HG03342 (cell line): ENCODE data around the gene ACOXL.
A peak's percentile ranks its signal among the peaks of the same experiment; 100 is the strongest.

ENCODE experiments used
- ATAC-seq: cut with Tn5 transposase; IDR thresholded peaks from one replicate; pipeline ENCODE4 v1.9.1; 2021; ENCODE audit warnings: mild to moderate bottlenecking, moderate library complexity; ENCODE audit not compliant: unreplicated experiment

The ACOXL gene

GRCh38 chr2:111099402-111099801, 367.0 kb downstream of the ACOXL start:
- no peak for ATAC-seq

DNA sequence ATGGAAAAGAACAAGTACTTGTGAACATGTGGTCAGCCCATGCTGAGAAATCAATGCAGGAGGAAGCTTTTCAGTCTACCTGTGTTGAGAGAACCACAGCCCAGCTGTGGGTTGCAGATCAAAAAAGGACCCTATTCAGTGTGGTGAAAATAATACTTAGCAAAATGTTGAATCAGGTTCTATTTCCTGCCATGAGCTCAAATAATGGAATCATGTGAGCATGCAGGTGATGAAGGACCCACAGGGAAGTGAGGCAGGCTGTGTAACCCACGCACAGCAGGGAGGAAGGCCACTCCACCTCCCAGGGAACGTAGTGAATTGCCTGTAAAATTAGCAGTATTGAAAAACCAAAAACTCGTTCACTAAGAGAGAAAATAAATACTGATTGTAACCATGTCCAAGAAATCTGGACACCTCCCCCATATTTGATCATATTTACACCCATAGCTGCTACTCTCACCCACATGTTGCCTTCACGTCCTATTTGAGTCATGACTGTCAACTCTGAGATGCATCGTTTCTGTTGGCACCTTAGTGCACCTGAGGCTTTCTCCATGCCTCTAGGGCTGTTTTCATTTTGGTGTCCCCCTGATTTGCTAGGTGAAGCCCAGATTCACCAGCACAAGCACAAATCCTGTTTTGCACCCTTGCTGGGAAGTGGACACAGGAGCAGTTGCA, 367.9 kb downstream of the ACOXL start:
- peak; percentile 34 for ATAC-seq

- ATAC-seq: peak; percentile 87
Observed at GRCh38 chr2:111100765-111101162, 368.4 kb downstream of the ACOXL start.

DNA sequence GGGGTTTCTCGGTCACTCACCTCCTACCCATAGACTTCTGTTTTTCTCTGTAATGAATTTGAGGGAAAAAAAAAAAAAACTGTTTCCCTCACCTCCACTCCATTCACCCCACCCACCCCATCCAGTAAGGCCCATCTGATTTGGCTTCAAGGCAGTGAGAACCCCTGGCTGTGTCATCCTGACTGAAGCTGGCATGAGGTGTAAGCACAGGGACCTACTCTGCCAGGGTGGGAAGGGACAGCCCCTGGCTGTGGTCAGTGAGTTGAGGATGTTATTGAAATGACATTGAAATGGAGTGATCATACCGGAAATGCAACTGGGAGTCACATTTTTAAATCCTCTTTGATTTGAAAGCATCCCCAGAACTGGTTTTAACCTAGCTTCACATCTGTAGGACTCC, 369.2 kb downstream of the ACOXL start:
- ATAC-seq: no peak

DNA sequence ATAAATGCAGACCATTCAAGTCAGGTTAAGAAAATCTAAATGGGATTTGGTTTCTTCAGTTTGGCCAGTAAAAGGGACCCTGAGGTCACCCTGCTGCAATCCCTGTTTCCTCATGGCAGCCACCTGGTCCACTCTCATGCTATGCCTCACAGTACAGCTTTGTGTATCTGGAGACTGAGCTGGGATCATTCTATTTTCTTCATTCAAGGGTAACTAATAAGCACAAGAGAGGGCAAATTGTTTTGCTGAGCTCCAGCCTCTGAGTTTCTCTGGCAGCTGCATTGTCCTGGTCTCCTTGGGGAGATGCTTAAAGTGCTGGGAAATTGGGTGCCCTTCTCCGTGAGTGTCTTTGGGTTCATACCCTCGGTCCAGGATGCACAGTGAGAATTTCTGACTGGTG, 369.8 kb downstream of the ACOXL start:
- no peak for ATAC-seq

- ATAC-seq: no peak
Observed at GRCh38 chr2:111105926-111106325, 373.6 kb downstream of the ACOXL start.

GRCh38 chr2:111106706-111107105, 374.3 kb downstream of the ACOXL start:
- no peak for ATAC-seq

- ATAC-seq: no peak
Observed at GRCh38 chr2:111108745-111109271, 376.4 kb downstream of the ACOXL start.

- ATAC-seq: no peak
Observed at GRCh38 chr2:111111101-111111755, 378.9 kb downstream of the ACOXL start.

DNA sequence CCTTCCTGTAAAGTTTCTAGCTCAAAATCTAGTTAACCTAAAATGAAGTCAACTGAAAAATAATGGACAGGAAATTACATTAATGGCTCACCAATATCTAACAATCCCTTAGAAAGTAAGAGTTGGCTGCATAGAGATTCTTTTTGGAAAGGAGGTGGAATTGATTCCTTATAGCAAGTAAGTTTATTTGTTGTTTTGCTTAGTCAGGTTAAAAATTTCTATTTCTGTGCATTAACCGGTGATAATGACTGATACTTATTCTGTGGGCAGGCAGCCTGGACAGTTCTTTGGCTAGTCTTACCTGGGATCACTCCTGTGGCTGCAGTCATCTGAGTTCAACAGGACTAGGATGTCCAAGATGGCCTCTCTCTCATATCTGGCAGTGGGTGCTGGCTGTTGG, 381.5 kb downstream of the ACOXL start:
- ATAC-seq: no peak

DNA sequence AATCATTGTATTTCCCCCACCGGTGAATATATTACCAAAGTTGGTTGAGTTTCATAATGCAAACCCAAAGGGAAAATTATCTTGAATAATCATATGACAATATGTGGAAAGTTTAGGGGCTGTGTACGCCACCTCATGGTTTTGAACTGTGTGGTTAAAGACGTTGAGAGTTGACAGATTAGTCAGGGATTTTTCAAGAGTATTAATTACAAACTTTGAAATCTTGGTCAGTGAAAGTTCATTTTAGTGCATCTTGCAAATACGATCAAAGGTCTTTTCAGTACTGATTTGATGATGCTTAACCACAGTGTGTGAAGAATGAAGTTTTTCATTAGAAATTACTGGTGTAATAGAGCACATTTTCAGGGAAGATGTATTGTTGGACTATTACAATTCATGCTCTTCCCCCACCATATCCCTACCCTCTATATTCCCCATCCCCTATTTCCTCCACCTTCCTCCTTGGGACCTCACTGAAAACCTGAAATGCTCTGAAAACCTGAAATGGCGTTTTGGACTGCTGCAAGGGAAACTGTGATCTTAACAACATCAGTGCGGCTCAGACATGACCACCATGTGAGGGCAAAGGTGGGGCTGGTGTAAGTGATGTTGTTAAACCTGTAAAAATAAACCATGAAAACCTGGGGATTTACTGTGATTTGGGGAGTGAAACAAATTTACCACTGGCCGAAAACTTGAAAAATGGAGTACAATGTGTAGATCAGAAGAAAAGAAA, 383.8 kb downstream of the ACOXL start:
- no peak for ATAC-seq

- no peak for ATAC-seq
Observed at GRCh38 chr2:111116843-111117597, 384.6 kb downstream of the ACOXL start.

DNA sequence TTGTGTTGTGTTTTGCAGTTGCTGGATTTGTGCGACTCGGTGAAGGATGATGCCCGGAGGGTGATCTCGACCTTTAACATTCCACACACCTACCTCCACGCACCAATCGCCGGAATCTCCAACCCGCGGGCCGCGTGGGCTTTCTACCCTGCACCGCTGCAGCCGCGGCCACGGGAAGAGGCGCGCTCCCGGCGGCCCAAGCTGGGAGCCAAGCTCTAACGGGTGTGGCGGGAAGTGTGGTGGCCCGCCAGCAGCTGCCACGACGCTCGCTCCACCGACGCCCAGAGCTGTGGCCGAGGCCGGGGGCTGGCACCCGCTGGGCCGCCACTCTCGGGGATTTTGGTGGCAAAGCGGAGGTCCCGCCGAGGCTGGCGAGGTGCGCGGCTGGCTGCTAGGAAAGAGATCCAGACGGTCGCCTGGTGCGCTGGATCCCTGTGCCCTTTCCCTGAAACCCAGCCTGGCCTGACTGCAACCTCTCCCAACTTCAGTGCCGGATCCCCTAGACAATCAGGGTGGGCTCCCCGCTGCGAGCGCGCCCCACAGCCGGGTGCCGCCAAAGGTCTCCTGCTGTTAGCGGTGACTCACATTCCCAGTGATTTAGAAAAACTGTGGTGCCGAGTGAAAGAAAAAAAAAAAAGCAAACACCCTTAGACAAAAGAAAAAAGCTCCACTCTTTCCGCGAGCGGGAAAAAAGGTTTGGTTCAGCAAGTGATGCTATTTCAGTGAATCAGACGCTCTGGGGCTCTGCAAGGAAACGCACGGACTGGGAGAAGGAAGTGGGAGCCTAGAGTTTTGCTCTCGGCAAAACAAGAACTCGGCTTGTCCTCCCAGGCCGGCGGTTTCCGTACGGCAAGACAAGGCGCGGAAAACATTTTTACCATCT, 385.5 kb downstream of the ACOXL start:
- ATAC-seq: no peak

GRCh38 chr2:111118481-111118980, 386.2 kb downstream of the ACOXL start:
- no peak for ATAC-seq

DNA sequence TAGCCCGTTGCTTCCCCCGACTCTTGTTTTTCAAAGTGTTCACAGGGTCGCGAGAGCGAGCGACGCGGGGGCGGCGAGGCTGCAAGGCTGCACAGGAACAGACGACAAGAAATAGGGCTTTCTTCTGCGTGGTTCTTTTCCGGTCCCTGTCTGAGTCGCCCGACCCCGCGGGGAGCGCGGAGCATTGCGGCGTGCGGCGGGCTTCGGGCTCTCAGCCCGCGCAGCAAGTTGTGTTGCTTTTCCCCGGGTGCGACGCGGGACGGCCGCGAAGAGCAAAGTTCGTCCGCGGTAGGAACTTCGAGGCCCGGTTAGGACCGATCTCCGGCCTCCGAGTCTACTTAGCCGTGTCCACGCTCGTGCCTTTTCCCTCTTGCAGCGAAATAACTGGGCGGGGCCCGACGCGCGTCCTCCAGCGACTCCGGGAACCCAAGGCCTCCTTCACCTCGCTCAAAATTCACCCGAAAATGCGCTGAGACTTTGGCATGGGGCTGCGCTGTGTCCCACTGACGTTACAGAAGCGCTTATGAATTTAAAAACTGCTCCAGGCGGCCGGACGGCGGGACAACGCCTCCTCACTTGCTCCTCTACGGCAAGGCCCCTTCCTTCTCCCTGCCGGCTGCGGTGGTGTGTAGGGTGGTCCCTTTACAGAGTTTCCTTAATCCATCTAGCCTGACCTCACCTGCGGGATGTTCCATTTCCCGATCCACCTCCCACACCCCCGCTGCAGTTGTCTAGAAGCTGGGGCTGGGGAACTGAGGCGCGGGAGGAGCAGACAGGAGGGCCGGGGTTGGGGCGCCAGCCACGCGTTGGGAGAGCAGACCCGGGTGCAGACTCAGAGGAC, 386.8 kb downstream of the ACOXL start:
- ATAC-seq: no peak

- no peak for ATAC-seq
Observed at GRCh38 chr2:111119822-111120252, 387.5 kb downstream of the ACOXL start.

DNA sequence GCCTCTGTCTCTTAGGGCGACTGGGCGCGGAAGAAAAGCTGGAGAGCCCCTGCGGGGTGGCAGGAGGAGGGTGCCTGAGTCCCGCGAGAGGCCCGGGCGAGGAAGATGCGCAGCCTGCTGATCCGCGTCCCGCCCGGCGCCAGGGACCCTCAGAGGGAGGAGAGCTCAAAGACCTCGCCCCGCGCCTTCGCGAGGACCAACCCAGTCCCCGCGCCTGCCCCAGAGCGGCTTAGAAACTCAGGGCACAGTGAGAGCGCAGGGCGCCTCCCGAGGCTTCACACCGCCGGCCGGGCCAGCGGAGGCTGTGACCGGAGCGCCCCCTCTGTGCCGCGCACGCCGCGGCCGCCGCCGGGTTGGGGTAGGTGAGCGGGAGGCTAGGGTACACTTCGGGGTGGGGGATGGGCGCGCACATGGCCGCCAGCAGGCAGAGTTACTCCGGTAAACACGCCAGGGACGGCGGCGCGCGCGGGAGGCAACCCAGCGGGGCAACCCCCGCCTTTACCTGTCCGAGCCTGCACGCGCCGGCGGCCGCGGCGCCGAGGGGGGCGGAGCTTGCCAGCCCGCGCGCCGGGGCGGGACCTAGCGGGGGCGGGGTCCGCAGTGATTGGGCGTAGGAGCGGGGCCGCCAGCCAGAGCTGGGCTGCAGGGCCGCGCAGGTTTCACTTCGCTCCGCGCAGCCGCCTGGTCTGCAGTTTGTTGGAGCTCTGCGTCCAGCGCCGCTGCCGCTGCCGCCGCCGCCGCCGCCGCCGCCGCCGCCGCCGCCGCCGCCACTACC, 388.1 kb downstream of the ACOXL start, which contains the start of gene BCL2L11:
BCL2L11 (plus strand) TSS at position 662 of the 775 bp plus-strand sequence. CDS start 2,832 bp downstream, outside the sequence.
- peak; percentile 49 for ATAC-seq
